Osteoblast (primary cell): ENCODE results near the gene DYRK4. TPM values are rescaled to one million over a fixed set of nuclear protein-coding genes. Genes with fewer than 3 reads are reported as not detected.

Experiments used
- DNase-seq: peaks from one replicate; pipeline ENCODE4 v3.0.0; 2011; ENCODE audit warnings: low spot score, mixed read lengths; ENCODE audit not compliant: insufficient read length; ENCODE audit errors: missing footprints
- H2AFZ ChIP-seq: 2 replicates; pipeline ENCODE4 v1.6.0; 2011; ENCODE audit warnings: mild to moderate bottlenecking, low read length
- H3K27ac ChIP-seq: 2 replicates; pipeline ENCODE4 v1.5.1; 2011; ENCODE audit warnings: mild to moderate bottlenecking, low read depth, low read length, moderate library complexity
- H3K27me3 ChIP-seq: 2 replicates; pipeline ENCODE4 v1.6.0; 2012; ENCODE audit warnings: mild to moderate bottlenecking, control low read depth, inconsistent platforms, low read length, moderate library complexity; ENCODE audit not compliant: insufficient read depth
- H3K36me3 ChIP-seq: 2 replicates; pipeline ENCODE4 v1.5.1; 2011; ENCODE audit warnings: mild to moderate bottlenecking, low read length, control low read depth, moderate library complexity; ENCODE audit not compliant: insufficient read depth
- H3K4me1 ChIP-seq: 2 replicates; pipeline ENCODE4 v1.5.1; 2011; ENCODE audit warnings: mild to moderate bottlenecking, low read length, control low read depth, moderate library complexity; ENCODE audit not compliant: insufficient read depth
- H3K4me2 ChIP-seq: 2 replicates; pipeline ENCODE4 v1.6.0; 2011; ENCODE audit warnings: mild to moderate bottlenecking, low read length; ENCODE audit not compliant: insufficient read depth
- H3K4me3 ChIP-seq: fragments of 200-600 bp; sonication (generic); 3 replicates; pipeline ENCODE4 v1.5.1; 2012; ENCODE audit warnings: mild to moderate bottlenecking, low read length, inconsistent platforms; ENCODE audit not compliant: insufficient read depth
- H3K79me2 ChIP-seq: 2 replicates; pipeline ENCODE4 v1.6.0; 2012; ENCODE audit warnings: mild to moderate bottlenecking, low read length, control low read depth, inconsistent platforms; ENCODE audit not compliant: insufficient read depth
- H3K9me3 ChIP-seq: 2 replicates; pipeline ENCODE4 v1.5.1; 2011; ENCODE audit warnings: low read depth, low read length, control low read depth
- H4K20me1 ChIP-seq: 2 replicates; pipeline ENCODE4 v1.6.0; 2012; ENCODE audit warnings: mild to moderate bottlenecking, low read length, control low read depth; ENCODE audit not compliant: insufficient read depth
- total RNA-seq: library from RNA; depleted of rRNA; stranded (reverse); fragments of >200 nt; gene quantifications from 2 replicates; pipeline ENCODE4 v1.2.3, GENCODE V29; 2012
- TF ChIP-seq, protein P1 (sequence below): IDR thresholded peaks from 2 replicates; pipeline ENCODE4 v1.5.1; 2011; ENCODE audit warnings: mild to moderate bottlenecking, low read depth, low read length, moderate library complexity; ENCODE audit errors: extremely low read depth

DYRK4 gene
- total RNA-seq, 1 donor, result 27.1 TPM

- peaks cover 28% of the 10 kb centered on the region for H3K36me3 ChIP-seq
- no peak overlapping the region for H3K27ac ChIP-seq
- no peaks in the 10 kb centered on the region for H3K27me3 ChIP-seq
- TF ChIP-seq, protein P1, sequence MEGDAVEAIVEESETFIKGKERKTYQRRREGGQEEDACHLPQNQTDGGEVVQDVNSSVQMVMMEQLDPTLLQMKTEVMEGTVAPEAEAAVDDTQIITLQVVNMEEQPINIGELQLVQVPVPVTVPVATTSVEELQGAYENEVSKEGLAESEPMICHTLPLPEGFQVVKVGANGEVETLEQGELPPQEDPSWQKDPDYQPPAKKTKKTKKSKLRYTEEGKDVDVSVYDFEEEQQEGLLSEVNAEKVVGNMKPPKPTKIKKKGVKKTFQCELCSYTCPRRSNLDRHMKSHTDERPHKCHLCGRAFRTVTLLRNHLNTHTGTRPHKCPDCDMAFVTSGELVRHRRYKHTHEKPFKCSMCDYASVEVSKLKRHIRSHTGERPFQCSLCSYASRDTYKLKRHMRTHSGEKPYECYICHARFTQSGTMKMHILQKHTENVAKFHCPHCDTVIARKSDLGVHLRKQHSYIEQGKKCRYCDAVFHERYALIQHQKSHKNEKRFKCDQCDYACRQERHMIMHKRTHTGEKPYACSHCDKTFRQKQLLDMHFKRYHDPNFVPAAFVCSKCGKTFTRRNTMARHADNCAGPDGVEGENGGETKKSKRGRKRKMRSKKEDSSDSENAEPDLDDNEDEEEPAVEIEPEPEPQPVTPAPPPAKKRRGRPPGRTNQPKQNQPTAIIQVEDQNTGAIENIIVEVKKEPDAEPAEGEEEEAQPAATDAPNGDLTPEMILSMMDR, result no peak
- H3K79me2 ChIP-seq, result peaks cover 54% of the 10 kb centered on the region
- no peak overlapping the region for H3K4me2 ChIP-seq
- peaks cover 6% of the 10 kb centered on the region for H3K4me1 ChIP-seq
- H4K20me1 ChIP-seq, result peaks cover 4% of the 10 kb centered on the region
- H3K4me3 ChIP-seq, result no peak overlapping the region
- no peak for DNase-seq
- no peak overlapping the region for H2AFZ ChIP-seq
- H3K9me3 ChIP-seq, result no peaks in the 10 kb centered on the region
These were observed 91.2 kb downstream of the DYRK4 start for GRCh38 chr12:4653257-4653656.

DNA sequence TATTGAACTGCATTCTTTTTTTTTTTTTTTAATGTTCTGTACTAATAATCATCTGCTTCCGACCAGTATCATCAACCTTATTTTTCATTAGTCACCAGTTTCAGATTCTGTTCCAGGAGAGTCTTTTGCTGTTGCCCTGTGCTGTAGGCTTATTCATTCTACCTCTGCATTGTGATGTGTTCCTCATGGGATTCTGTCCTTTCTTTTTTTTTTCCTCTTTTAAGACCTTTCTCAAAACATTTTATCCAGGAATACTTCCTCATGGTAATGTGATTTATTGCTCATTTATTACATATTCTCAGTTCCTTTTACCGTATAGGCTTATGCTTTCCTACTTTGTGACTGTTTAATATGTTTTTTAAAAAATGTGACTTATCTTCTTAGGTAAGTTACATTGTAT lies 91.7 kb downstream of the DYRK4 start:
- no peak for DNase-seq
- peaks cover 5% of the 10 kb centered on the region for H3K4me1 ChIP-seq
- H3K36me3 ChIP-seq, result peaks cover 33% of the 10 kb centered on the region
- H3K27me3 ChIP-seq, result no peaks in the 10 kb centered on the region
- H3K4me2 ChIP-seq, result no peak overlapping the region
- no peak overlapping the region for H3K27ac ChIP-seq
- H4K20me1 ChIP-seq, result peaks cover 4% of the 10 kb centered on the region
- no peak overlapping the region for H2AFZ ChIP-seq
- H3K79me2 ChIP-seq, result peaks cover 53% of the 10 kb centered on the region
- TF ChIP-seq, protein P1, result no peak
- H3K4me3 ChIP-seq, result no peak overlapping the region
- H3K9me3 ChIP-seq, result no peaks in the 10 kb centered on the region

Other genes starting within 250 kb of the DYRK4 start
- 11.2 and 11.6 TPM in 2 replicates for gene TIGAR, start 241.0 kb upstream of the DYRK4 start, total RNA-seq
- gene FGF23, start 182.5 kb upstream of the DYRK4 start, total RNA-seq, result not detected in 2 replicates
- gene FGF6, start 116.4 kb upstream of the DYRK4 start, total RNA-seq, result not detected in 2 replicates
- gene RAD51AP1, start 23.3 kb upstream of the DYRK4 start, total RNA-seq, result 2.2 and 3.5 TPM in 2 replicates
- 1.5 and 2.2 TPM in 2 replicates for gene AKAP3, start 86.8 kb downstream of the DYRK4 start, total RNA-seq
- 29.0 and 41.3 TPM in 2 replicates for gene NDUFA9, start 86.9 kb downstream of the DYRK4 start, total RNA-seq
- not detected in 2 replicates for gene GALNT8, start 158.2 kb downstream of the DYRK4 start, total RNA-seq